LNCAP (cell line): ENCODE measurements around the gene LCN2.
A peak's percentile ranks its signal among the peaks of the same experiment; 100 is the strongest.

Experiments
- CTCF ChIP-seq: fragments of 450-650 bp; IDR thresholded peaks from 2 replicates; pipeline ENCODE4 v1.5.1; 2017; ENCODE audit warnings: mild to moderate bottlenecking

The LCN2 gene

DNA sequence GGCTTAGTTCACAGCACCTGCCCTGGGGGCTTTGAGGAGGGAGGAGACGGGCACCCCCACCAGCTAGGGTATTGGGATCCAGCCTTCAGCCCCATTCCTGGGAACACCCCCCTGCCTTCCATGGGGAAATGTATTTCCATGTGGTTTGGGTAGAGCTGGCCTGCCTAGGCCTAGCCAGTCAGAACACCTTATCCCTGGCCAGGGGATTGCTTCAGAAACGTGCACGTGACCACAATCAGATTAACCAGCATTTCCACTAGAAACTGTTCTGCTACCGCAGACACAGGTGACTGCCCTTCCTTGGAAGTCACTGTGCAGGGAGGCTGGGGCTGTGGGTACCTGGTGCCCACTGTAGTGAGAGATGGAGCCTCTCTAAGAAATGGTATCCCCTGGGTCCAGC, 24.8 kb downstream of the LCN2 start:
- no peak for TF ChIP-seq CTCF

- no peak for TF ChIP-seq CTCF
These were observed 25.9 kb downstream of the LCN2 start for GRCh38 chr9:128175102-128175563.

DNA sequence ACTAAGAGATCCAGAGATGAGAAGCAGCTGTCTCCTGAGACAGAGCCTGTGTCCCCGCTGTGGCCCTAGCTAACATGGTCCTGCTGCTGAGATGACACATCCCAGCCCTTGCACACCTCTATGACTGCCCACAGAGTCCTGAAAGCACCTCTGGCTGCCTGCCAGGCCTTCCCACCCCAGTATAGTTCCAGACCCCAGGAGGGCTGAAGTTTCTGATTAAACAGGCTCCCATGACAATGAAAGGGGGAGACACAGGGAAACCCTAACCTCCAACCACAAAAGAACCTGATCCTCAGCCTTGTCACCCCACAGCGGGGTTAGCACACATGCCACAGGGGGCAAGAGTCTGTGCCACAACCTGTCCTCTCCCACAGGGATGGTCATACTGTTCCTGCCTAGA, 26.5 kb downstream of the LCN2 start:
- TF ChIP-seq CTCF: no peak

DNA sequence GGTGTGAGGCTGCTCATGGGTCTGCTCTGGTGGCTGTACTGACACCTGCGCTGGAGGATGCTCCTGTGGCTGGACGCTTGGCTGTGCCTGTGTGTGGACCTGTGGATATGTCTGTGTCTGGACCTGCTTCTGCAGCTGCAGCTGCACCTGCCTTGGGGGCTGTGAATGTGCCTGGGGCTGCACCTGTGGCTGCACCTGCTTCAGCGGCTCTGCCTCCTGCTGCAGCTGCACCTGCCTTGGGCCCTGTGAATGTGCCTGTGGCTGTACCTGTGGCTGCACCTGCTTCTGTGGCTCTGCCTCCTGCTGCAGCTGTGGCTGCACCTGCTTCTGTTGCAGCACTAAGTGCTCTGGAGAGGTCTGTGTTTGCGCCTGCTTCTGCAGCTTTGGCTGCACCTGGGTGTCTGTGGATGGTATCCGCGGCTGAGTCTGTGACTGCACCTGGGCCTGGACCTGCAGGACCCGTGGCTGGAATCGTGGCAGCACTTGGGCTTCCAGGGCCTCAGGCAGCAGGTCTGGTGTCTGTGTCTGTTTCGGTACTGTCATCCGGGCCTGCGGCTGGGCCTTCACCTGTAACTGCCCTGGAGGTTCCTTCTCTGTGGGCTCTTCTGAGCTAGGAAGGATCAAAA, 29.7 kb downstream of the LCN2 start:
- no peak for TF ChIP-seq CTCF

DNA sequence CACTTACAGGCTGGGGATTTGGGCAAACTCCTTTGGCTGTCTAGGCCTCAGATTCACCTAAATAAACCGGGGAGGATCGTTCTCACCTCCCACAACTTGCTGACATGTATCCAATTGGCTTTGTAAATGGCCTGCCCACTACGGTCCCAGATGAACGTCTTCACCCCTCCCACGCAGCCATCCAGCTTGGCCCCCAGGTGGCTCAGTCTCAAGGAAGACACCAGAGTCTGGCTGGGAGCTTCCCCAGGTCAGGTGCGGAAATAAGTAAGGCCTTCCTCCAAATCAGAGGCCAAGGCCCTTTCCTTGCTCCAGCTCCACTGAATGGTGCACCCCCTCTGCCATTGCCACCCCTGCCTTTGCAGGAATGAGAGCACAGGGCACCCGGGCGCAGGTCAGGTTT, 30.7 kb downstream of the LCN2 start:
- no peak for TF ChIP-seq CTCF

DNA sequence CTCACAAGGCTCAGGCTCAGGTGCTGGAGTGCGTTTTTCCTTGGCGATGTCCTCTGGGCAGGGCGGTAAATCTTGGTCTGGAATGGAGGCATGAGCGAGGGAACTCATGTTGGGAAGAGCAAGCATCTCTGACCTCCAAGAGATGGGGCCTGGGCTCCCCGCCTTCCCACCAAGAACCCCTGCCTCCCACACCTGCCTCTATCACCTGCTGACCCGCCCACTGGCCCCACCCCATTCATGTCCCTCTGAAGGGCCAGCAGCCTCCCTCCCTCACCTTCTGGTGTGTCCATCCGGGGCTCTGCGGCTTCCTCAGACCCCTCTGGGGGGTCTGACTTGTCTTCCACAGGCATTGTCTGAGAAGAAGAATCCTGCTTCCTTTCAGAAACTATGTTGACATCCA, 31.2 kb downstream of the LCN2 start:
- TF ChIP-seq CTCF: no peak

GRCh38 chr9:128181480-128181879, 32.2 kb downstream of the LCN2 start:
- TF ChIP-seq CTCF: peak; percentile 45; the same call in 1 of the 2 replicates
